Muscle layer of colon (tissue), 2 donors: ENCODE data around the gene RGS11.

Experiments
- H3K27ac ChIP-seq: one replicate; pipeline ENCODE4 v1.7.0; 2013; ENCODE audit warnings: low read depth, mild to moderate bottlenecking, low read length, moderate library complexity
- H3K27me3 ChIP-seq, 2 donors: one replicate each; pipeline ENCODE4 v1.7.0; 2013; ENCODE audit warnings: low read length in 2 of 2, mild to moderate bottlenecking in 2 of 2; ENCODE audit not compliant: insufficient read depth in 2 of 2, control insufficient read depth in 1 of 2
- H3K36me3 ChIP-seq: one replicate; pipeline ENCODE4 v1.7.0; 2013; ENCODE audit warnings: mild to moderate bottlenecking, low read length; ENCODE audit not compliant: insufficient read depth
- H3K4me1 ChIP-seq: one replicate; pipeline ENCODE4 v1.7.0; 2013; ENCODE audit warnings: mild to moderate bottlenecking, low read length; ENCODE audit not compliant: insufficient read depth
- H3K4me3 ChIP-seq, 2 donors: one replicate each; pipeline ENCODE4 v1.7.0; 2013; ENCODE audit warnings: low read length in 2 of 2, low read depth in 1 of 2, mild to moderate bottlenecking in 1 of 2, moderate library complexity in 1 of 2
- H3K9ac ChIP-seq: one replicate; pipeline ENCODE4 v1.7.0; 2013; ENCODE audit warnings: low read length
- H3K9me3 ChIP-seq: one replicate; pipeline ENCODE4 v1.7.0; 2013; ENCODE audit warnings: mild to moderate bottlenecking, low read length
- donor health status: abdominal sarcoma.
- donor health status: Adenocarcinoma of cecum.

The RGS11 gene

GRCh38 chr16:293043-293775 is 17.5 kb upstream of the RGS11 start:
- H3K36me3 ChIP-seq = peaks cover 26% of the 10 kb centered on the region
- no peaks in the 10 kb centered on the region for H3K4me1 ChIP-seq

GRCh38 chr16:291539-291938 is 15.8 kb upstream of the RGS11 start:
- no peaks in the 10 kb centered on the region for H3K27me3 ChIP-seq
- H3K36me3 ChIP-seq = peaks cover 26% of the 10 kb centered on the region
- H3K27ac ChIP-seq = no peak overlapping the region
- H3K4me3 ChIP-seq = no peak overlapping the region
- no peaks in the 10 kb centered on the region for H3K9me3 ChIP-seq
- H3K9ac ChIP-seq = no peak overlapping the region
- H3K4me1 ChIP-seq = no peaks in the 10 kb centered on the region

More at GRCh38 chr16:293043-293775, 17.5 kb upstream of the RGS11 start:
- H3K27me3 ChIP-seq = no peaks in the 10 kb centered on the region
- H3K9me3 ChIP-seq = no peaks in the 10 kb centered on the region
- H3K27ac ChIP-seq = no peak overlapping the region
- H3K9ac ChIP-seq = no peak overlapping the region
- no peak overlapping the region for H3K4me3 ChIP-seq

GRCh38 chr16:290681-291405 is 15.1 kb upstream of the RGS11 start:
- H3K27me3 ChIP-seq = no peaks in the 10 kb centered on the region

GRCh38 chr16:290015-290680 is 14.4 kb upstream of the RGS11 start:
- no peaks in the 10 kb centered on the region for H3K9me3 ChIP-seq
- no peak overlapping the region for H3K4me3 ChIP-seq
- no peaks in the 10 kb centered on the region for H3K4me1 ChIP-seq
- no peak overlapping the region for H3K27ac ChIP-seq
- no peaks in the 10 kb centered on the region for H3K27me3 ChIP-seq
- H3K9ac ChIP-seq = no peak overlapping the region
- H3K36me3 ChIP-seq = peaks cover 23% of the 10 kb centered on the region

More at GRCh38 chr16:290681-291405, 15.1 kb upstream of the RGS11 start:
- no peaks in the 10 kb centered on the region for H3K9me3 ChIP-seq
- H3K27ac ChIP-seq = no peak overlapping the region
- peaks cover 23% of the 10 kb centered on the region for H3K36me3 ChIP-seq
- no peaks in the 10 kb centered on the region for H3K4me1 ChIP-seq
- H3K4me3 ChIP-seq = no peak overlapping the region
- H3K9ac ChIP-seq = no peak overlapping the region

- H3K4me1 ChIP-seq = no peaks in the 10 kb centered on the region
- no peak overlapping the region for H3K4me3 ChIP-seq
- no peaks in the 10 kb centered on the region for H3K9me3 ChIP-seq
- no peaks in the 10 kb centered on the region for H3K27me3 ChIP-seq
- no peak overlapping the region for H3K9ac ChIP-seq
- no peak overlapping the region for H3K27ac ChIP-seq
- H3K36me3 ChIP-seq = peaks cover 23% of the 10 kb centered on the region
Observed at GRCh38 chr16:289395-289997, 13.8 kb upstream of the RGS11 start.

- Histone ChIP-seq H3K4me1 (no peaks in the 10 kb centered on the region), H3K27ac (no peak overlapping the region), H3K36me3 (peaks cover 23% of the 10 kb centered on the region), H3K27me3 (no peaks in the 10 kb centered on the region), H3K9me3 (no peaks in the 10 kb centered on the region), H3K9ac (no peak overlapping the region), H3K4me3 (no peak overlapping the region)
Observed at GRCh38 chr16:287981-288920, 12.5 kb upstream of the RGS11 start.

- H3K4me3 ChIP-seq = no peak overlapping the region
- H3K4me1 ChIP-seq = no peaks in the 10 kb centered on the region
- no peak overlapping the region for H3K27ac ChIP-seq
- no peaks in the 10 kb centered on the region for H3K27me3 ChIP-seq
- H3K9ac ChIP-seq = no peak overlapping the region
- no peaks in the 10 kb centered on the region for H3K9me3 ChIP-seq
- peaks cover 23% of the 10 kb centered on the region for H3K36me3 ChIP-seq
Observed at GRCh38 chr16:287298-287811, 11.6 kb upstream of the RGS11 start.

- Histone ChIP-seq H3K4me1 (no peaks in the 10 kb centered on the region), H3K27ac (no peak overlapping the region), H3K9me3 (no peaks in the 10 kb centered on the region), H3K4me3 (no peak overlapping the region), H3K27me3 (peaks cover 0 to 5% of the 10 kb centered on the region in 2 donors), H3K36me3 (peaks cover 18% of the 10 kb centered on the region), H3K9ac (no peak overlapping the region)
Observed at GRCh38 chr16:286491-287297, 10.9 kb upstream of the RGS11 start.

GRCh38 chr16:285146-286055 is 9.7 kb upstream of the RGS11 start:
- H3K36me3 ChIP-seq = peaks cover 9% of the 10 kb centered on the region

More at GRCh38 chr16:285146-286055, 9.7 kb upstream of the RGS11 start:
- Histone ChIP-seq H3K4me1 (no peaks in the 10 kb centered on the region), H3K4me3 (no peak overlapping the region), H3K27ac (no peak overlapping the region), H3K27me3 (peaks cover 0 to 17% of the 10 kb centered on the region in 2 donors), H3K9me3 (no peaks in the 10 kb centered on the region), H3K9ac (no peak overlapping the region)
